Activated T-cell treated with anti-CD3 and anti-CD28 coated beads, Interleukin-2, amount 50 U/mL, for 4 hours (primary cell): ENCODE results near the gene KCNC1. TPM values are rescaled to one million over a fixed set of nuclear protein-coding genes. Genes with fewer than 3 reads are reported as not detected.

Source experiments
- ATAC-seq, 2 donors: fragments of 200-7000 bp; cut with Tn5 transposase; one replicate each; pipeline ENCODE4 v1.10.0; 2021
- DNase-seq: peaks from one replicate; pipeline ENCODE4 v3.0.0-alpha.2; 2020
- H3K27me3 Mint-ChIP-seq: one replicate; pipeline ENCODE4 v1.8.0; 2021; ENCODE audit warnings: low read depth, mixed read lengths
- H3K36me3 Mint-ChIP-seq: one replicate; pipeline ENCODE4 v1.8.0; 2022; ENCODE audit warnings: mixed read lengths; ENCODE audit not compliant: insufficient read depth
- H3K4me1 Mint-ChIP-seq: one replicate; pipeline ENCODE4 v1.8.0; 2021; ENCODE audit warnings: low read depth, mixed read lengths
- H3K4me3 Mint-ChIP-seq: one replicate; pipeline ENCODE4 v1.8.0; 2021; ENCODE audit warnings: mild to moderate bottlenecking, moderate library complexity, mixed read lengths
- H3K9me3 Mint-ChIP-seq: one replicate; pipeline ENCODE4 v1.8.0; 2021; ENCODE audit warnings: mixed read lengths
- total RNA-seq, 3 donors: library from RNA; stranded (reverse); gene quantifications; one replicate each; pipeline ENCODE4 v1.2.1, GENCODE V29; 2021

KCNC1 gene
- total RNA-seq, 3 donors from 2014 or later, result not detected

- no peak overlapping the region for H3K4me3 Mint-ChIP-seq
- H3K4me1 Mint-ChIP-seq, result no peaks in the 10 kb centered on the region
- ATAC-seq (no peak), DNase-seq (no peak)
- no peaks in the 10 kb centered on the region for H3K36me3 Mint-ChIP-seq
- no peaks in the 10 kb centered on the region for H3K27me3 Mint-ChIP-seq
- H3K9me3 Mint-ChIP-seq, result no peaks in the 10 kb centered on the region
Measured at GRCh38 chr11:17775035-17775348, 40.4 kb downstream of the KCNC1 start.

- no peak overlapping the region for H3K4me3 Mint-ChIP-seq
- H3K9me3 Mint-ChIP-seq, result no peaks in the 10 kb centered on the region
- no peaks in the 10 kb centered on the region for H3K36me3 Mint-ChIP-seq
- H3K27me3 Mint-ChIP-seq, result no peaks in the 10 kb centered on the region
- DNase-seq (no peak), ATAC-seq (no peak)
- H3K4me1 Mint-ChIP-seq, result no peaks in the 10 kb centered on the region
Measured at GRCh38 chr11:17775507-17776211, 41.1 kb downstream of the KCNC1 start.

GRCh38 chr11:17776212-17776875 is 41.8 kb downstream of the KCNC1 start:
- no peaks in the 10 kb centered on the region for H3K27me3 Mint-ChIP-seq
- no peak overlapping the region for H3K4me3 Mint-ChIP-seq
- H3K36me3 Mint-ChIP-seq, result no peaks in the 10 kb centered on the region
- ATAC-seq (no peak), DNase-seq (no peak)
- H3K9me3 Mint-ChIP-seq, result no peaks in the 10 kb centered on the region
- no peaks in the 10 kb centered on the region for H3K4me1 Mint-ChIP-seq

GRCh38 chr11:17777086-17777737 is 42.6 kb downstream of the KCNC1 start:
- DNase-seq (no peak), ATAC-seq (no peak)
- no peaks in the 10 kb centered on the region for H3K36me3 Mint-ChIP-seq
- H3K27me3 Mint-ChIP-seq, result no peaks in the 10 kb centered on the region
- no peaks in the 10 kb centered on the region for H3K9me3 Mint-ChIP-seq
- H3K4me3 Mint-ChIP-seq, result no peak overlapping the region
- H3K4me1 Mint-ChIP-seq, result no peaks in the 10 kb centered on the region

- Mint-ChIP-seq H3K4me1 (no peaks in the 10 kb centered on the region), H3K27me3 (no peaks in the 10 kb centered on the region), H3K4me3 (no peak overlapping the region), H3K36me3 (no peaks in the 10 kb centered on the region), H3K9me3 (no peaks in the 10 kb centered on the region)
- no peak for DNase-seq
- ATAC-seq, result no peak
Measured at GRCh38 chr11:17777738-17778091, 43.1 kb downstream of the KCNC1 start.

GRCh38 chr11:17778352-17778751 is 43.8 kb downstream of the KCNC1 start:
- no peaks in the 10 kb centered on the region for H3K4me1 Mint-ChIP-seq
- H3K9me3 Mint-ChIP-seq, result no peaks in the 10 kb centered on the region
- no peaks in the 10 kb centered on the region for H3K36me3 Mint-ChIP-seq
- DNase-seq (no peak), ATAC-seq (no peak)
- no peak overlapping the region for H3K4me3 Mint-ChIP-seq
- H3K27me3 Mint-ChIP-seq, result no peaks in the 10 kb centered on the region

GRCh38 chr11:17778956-17779860 is 44.6 kb downstream of the KCNC1 start:
- no peaks in the 10 kb centered on the region for H3K9me3 Mint-ChIP-seq
- H3K27me3 Mint-ChIP-seq, result no peaks in the 10 kb centered on the region
- ATAC-seq (no peak), DNase-seq (no peak)
- H3K4me3 Mint-ChIP-seq, result no peak overlapping the region
- no peaks in the 10 kb centered on the region for H3K36me3 Mint-ChIP-seq
- no peaks in the 10 kb centered on the region for H3K4me1 Mint-ChIP-seq

GRCh38 chr11:17779861-17780594 is 45.4 kb downstream of the KCNC1 start:
- ATAC-seq, result no peak
- H3K4me1 Mint-ChIP-seq, result no peaks in the 10 kb centered on the region
- no peak for DNase-seq
- H3K9me3 Mint-ChIP-seq, result no peaks in the 10 kb centered on the region
- H3K27me3 Mint-ChIP-seq, result no peaks in the 10 kb centered on the region
- H3K4me3 Mint-ChIP-seq, result no peak overlapping the region
- no peaks in the 10 kb centered on the region for H3K36me3 Mint-ChIP-seq

GRCh38 chr11:17780668-17781067 is 46.1 kb downstream of the KCNC1 start:
- no peaks in the 10 kb centered on the region for H3K27me3 Mint-ChIP-seq
- no peak overlapping the region for H3K4me3 Mint-ChIP-seq
- H3K4me1 Mint-ChIP-seq, result no peaks in the 10 kb centered on the region
- no peaks in the 10 kb centered on the region for H3K36me3 Mint-ChIP-seq
- DNase-seq (no peak), ATAC-seq (no peak)
- no peaks in the 10 kb centered on the region for H3K9me3 Mint-ChIP-seq

- Mint-ChIP-seq H3K4me1 (no peaks in the 10 kb centered on the region), H3K4me3 (no peak overlapping the region), H3K27me3 (no peaks in the 10 kb centered on the region), H3K9me3 (no peaks in the 10 kb centered on the region), H3K36me3 (peaks cover 1% of the 10 kb centered on the region)
- no peak for ATAC-seq
- DNase-seq, result no peak
Measured at GRCh38 chr11:17781221-17781620, 46.6 kb downstream of the KCNC1 start.

GRCh38 chr11:17781626-17782025 is 47.0 kb downstream of the KCNC1 start:
- no peak overlapping the region for H3K4me3 Mint-ChIP-seq
- no peak for DNase-seq
- H3K9me3 Mint-ChIP-seq, result no peaks in the 10 kb centered on the region
- no peaks in the 10 kb centered on the region for H3K4me1 Mint-ChIP-seq
- no peaks in the 10 kb centered on the region for H3K27me3 Mint-ChIP-seq
- no peak for ATAC-seq
- peaks cover 2% of the 10 kb centered on the region for H3K36me3 Mint-ChIP-seq

GRCh38 chr11:17782145-17782544 is 47.6 kb downstream of the KCNC1 start:
- ATAC-seq, result no peak

GRCh38 chr11:17782603-17783337 is 48.2 kb downstream of the KCNC1 start:
- no peak for DNase-seq
- Mint-ChIP-seq H3K9me3 (no peaks in the 10 kb centered on the region), H3K4me3 (no peak overlapping the region), H3K36me3 (peaks cover 6% of the 10 kb centered on the region), H3K4me1 (no peaks in the 10 kb centered on the region), H3K27me3 (no peaks in the 10 kb centered on the region)
- ATAC-seq, result no peak

More at GRCh38 chr11:17782145-17782544, 47.6 kb downstream of the KCNC1 start:
- DNase-seq, result no peak
- H3K27me3 Mint-ChIP-seq, result no peaks in the 10 kb centered on the region
- peaks cover 3% of the 10 kb centered on the region for H3K36me3 Mint-ChIP-seq
- H3K4me1 Mint-ChIP-seq, result no peaks in the 10 kb centered on the region
- H3K4me3 Mint-ChIP-seq, result no peak overlapping the region
- no peaks in the 10 kb centered on the region for H3K9me3 Mint-ChIP-seq
